HG02588 (cell line): ENCODE measurements around the gene ZRSR2.

Source experiments
- ATAC-seq: cut with Tn5 transposase; IDR thresholded peaks from one replicate; pipeline ENCODE4 v1.9.1; 2021; ENCODE audit warnings: mild to moderate bottlenecking, moderate library complexity; ENCODE audit not compliant: unreplicated experiment

Gene ZRSR2

GRCh38 chrX:15849555-15849954 is 59.3 kb downstream of the ZRSR2 start:
- ATAC-seq, result no peak

GRCh38 chrX:15853586-15854079 is 63.3 kb downstream of the ZRSR2 start:
- ATAC-seq, result no peak

- peak; percentile 39 for ATAC-seq
Observed at GRCh38 chrX:15854080-15854655, 63.9 kb downstream of the ZRSR2 start.

GRCh38 chrX:15854712-15855567 is 64.7 kb downstream of the ZRSR2 start, which contains the start of gene AP1S2:
Gene AP1S2 (minus strand): TSS chrX:15854813. CDS start chrX:15852524, 2,289 bp downstream.
- ATAC-seq, result peak; percentile 95

GRCh38 chrX:15855568-15856221 is 65.4 kb downstream of the ZRSR2 start:
- no peak for ATAC-seq

- ATAC-seq, result no peak
Observed at GRCh38 chrX:15856222-15856587, 65.9 kb downstream of the ZRSR2 start.

- no peak for ATAC-seq
Observed at GRCh38 chrX:15856636-15857035, 66.4 kb downstream of the ZRSR2 start.

- no peak for ATAC-seq
Observed at GRCh38 chrX:15858051-15858450, 67.8 kb downstream of the ZRSR2 start.

GRCh38 chrX:15860921-15861320 is 70.6 kb downstream of the ZRSR2 start:
- no peak for ATAC-seq

GRCh38 chrX:15864023-15864422 is 73.7 kb downstream of the ZRSR2 start:
- no peak for ATAC-seq

GRCh38 chrX:15864629-15865028 is 74.3 kb downstream of the ZRSR2 start:
- ATAC-seq, result no peak

GRCh38 chrX:15866147-15866546 is 75.9 kb downstream of the ZRSR2 start:
- no peak for ATAC-seq

- no peak for ATAC-seq
Observed at GRCh38 chrX:15869695-15870094, 79.4 kb downstream of the ZRSR2 start.

GRCh38 chrX:15870310-15870709 is 80.0 kb downstream of the ZRSR2 start:
- ATAC-seq, result no peak
